ENCODE data around the gene RPL14.

DNA sequence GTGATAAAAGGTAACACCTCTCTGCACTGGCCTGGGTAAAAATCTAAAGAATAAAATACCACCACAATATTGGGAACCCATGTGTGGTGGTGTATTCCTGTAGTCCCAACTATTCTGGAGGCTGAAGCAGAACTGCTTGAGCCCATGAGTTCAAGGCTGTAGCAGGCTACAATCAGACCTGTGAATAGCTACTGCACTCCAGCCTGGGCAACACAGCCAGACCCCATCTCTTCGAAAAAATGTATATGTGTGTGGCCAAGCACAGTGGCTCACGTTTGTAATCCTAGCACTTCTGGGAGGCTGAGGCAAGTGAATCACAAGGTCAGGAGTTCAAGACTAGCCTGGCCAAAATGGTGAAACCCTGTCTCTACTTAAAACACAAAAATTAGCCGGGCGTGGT, 1.8 kb upstream of the RPL14 start:
- TF ChIP-seq CTCF (IDR thresholded peaks at IDR 0.05) = no peak
- TF ChIP-seq MAZ (IDR thresholded peaks at IDR 0.05; ENCODE audit: borderline replicate concordance, low read depth, low read length) = no peak
- no peak for TF ChIP-seq KDM1A (IDR thresholded peaks at IDR 0.05; ENCODE audit: low read depth)
- TF ChIP-seq ZFP36 (IDR thresholded peaks at IDR 0.05; ENCODE audit: borderline replicate concordance, partially characterized antibody) = no peak
